CD4-positive, alpha-beta T cell treated with Interleukin-4 for 1 hour (primary cell): ENCODE results near the gene RRP8.

Source experiments
- DNase-seq, 2 donors: peaks; one replicate each; pipeline ENCODE4 v3.0.0-alpha.2; 2020 to 2022

The RRP8 gene

DNA sequence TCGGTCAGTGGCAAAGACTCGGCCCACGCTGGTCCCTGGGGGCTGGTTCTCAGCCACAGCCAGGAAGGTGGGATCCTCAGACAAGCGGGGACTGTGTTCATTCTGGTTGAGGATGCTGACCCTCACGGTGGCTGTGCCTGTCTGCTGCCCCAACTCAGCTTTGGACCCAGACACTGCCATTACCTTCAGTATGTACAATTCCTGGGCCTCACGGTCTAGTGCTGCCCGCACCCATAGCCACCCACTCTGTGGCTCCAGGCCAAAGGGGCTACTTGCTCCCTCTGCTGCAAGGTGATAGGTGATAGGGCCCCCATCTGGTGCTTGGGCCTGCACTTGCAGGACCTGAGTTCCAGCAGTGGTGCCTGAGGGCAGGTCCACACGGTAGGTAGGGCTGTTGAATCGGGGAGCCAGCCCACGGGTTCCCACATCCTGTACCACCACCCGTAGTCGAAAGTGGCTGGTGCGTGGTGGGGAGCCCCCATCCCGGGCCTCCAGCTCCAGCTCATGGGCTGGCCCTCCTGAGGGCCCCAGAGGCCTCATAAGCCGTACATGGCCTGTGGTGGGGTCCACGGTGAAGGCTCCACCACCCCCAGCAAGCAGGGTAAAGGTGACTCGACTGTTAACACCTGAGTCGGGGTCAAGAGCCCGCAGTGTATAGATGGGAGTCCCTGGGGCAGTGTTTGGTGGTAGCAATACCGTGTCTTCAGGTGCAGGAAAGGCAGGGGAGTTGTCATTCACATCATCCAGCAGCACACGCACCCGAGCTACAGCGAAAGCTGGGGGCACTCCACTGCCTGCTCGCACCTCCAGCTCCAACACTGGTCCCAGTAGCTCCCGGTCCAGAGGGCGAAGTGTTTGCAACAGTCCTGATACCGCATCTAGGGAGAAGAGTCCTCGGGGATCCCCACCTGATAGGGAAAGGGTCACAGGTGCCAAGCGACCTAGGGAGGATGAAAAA, 29.0 kb upstream of the RRP8 start:
- no peak for DNase-seq

GRCh38 chr11:6631361-6631890, 28.0 kb upstream of the RRP8 start:
- no peak for DNase-seq

DNA sequence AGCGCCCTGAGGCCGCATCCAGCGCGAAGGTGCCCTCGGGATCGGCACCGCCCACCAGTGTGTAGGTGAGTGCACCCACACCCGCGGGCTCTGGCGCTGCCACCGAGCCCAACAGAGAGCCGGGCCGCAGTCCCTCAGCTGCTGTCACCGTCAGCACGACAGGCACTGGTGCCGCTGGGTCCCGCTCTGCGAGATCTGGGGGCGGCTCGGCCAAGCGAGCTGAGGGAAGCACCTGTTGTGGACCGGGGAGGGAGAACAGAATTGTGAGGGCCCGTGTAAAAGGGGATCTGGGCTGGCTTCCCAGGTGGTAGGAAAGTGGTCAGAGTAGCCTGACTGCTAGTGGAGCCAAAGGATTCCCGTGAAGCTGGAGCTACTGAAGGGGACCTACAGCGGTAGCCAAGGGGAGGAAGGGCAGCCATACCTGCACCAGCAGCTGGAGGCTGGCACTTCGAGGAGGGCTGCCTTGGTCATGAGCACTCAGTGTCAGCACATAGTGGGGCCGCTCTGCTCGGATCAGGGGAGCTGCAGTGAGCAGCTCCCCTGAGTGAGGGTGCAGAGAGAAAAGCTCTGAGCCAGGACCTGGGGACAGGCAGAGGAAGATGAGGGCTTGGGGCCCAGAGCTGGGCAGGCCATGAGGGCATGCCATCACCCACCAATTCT, 27.3 kb upstream of the RRP8 start:
- no peak for DNase-seq

- no peak for DNase-seq
Measured at GRCh38 chr11:6629892-6630631, 26.6 kb upstream of the RRP8 start.

DNA sequence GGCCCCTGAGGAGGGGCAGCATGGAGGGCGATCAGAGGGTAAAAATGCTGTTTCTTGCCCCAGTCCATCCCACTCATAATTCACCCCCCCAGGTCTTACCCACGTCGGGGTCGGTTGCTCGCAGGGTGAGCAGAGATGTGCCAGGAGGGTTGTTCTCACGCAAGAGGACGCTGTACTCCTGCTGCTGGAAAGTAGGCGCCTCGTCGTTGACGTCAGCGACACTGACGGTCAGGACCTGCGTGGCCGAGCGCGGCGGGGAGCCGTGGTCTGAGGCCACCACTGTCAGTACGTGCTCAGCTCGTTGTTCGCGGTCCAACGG, 26.1 kb upstream of the RRP8 start:
- DNase-seq = no peak

DNA sequence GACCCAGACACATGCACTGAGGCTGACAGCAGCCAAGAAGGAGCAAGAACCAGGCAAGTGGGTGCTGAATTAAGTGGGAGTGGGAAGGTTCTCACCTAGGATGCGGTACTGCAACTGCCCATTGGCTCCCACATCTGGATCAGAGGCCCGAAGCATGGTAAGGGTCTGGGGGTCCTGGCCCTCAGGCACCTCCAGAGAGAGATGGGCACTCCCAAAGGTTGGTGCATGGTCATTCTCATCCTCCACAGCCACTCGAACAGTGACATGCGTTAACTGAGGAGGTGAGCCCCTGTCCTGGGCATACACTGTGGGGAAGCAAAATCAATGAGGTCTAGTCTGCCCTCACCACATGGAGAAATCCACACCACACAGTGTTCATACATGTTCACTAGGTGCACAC, 25.1 kb upstream of the RRP8 start:
- DNase-seq = no peak

DNA sequence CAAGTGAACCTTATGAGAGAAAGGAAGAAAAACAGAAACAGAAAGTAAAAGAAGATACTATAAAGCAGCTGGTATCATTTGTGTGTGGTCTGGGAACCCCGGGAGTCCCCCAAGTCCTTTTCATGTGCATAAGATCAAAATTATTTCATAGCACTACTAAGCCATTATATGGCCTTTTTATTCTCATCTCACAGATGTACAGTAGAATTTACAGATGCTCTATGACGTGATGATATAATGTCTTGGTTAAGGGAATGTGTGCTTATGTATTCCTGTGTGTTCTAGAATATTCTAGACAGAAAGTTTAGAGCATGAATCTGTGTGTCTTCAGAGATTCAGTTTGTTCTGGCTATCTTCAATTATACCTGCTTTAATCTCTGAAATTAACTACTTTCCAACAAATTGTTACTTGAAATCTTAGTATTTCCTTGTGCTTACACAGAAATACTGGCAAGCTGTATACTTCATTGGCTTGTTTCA, 24.4 kb upstream of the RRP8 start:
- peak in 1 of 2 donors; percentile 61 for DNase-seq

DNA sequence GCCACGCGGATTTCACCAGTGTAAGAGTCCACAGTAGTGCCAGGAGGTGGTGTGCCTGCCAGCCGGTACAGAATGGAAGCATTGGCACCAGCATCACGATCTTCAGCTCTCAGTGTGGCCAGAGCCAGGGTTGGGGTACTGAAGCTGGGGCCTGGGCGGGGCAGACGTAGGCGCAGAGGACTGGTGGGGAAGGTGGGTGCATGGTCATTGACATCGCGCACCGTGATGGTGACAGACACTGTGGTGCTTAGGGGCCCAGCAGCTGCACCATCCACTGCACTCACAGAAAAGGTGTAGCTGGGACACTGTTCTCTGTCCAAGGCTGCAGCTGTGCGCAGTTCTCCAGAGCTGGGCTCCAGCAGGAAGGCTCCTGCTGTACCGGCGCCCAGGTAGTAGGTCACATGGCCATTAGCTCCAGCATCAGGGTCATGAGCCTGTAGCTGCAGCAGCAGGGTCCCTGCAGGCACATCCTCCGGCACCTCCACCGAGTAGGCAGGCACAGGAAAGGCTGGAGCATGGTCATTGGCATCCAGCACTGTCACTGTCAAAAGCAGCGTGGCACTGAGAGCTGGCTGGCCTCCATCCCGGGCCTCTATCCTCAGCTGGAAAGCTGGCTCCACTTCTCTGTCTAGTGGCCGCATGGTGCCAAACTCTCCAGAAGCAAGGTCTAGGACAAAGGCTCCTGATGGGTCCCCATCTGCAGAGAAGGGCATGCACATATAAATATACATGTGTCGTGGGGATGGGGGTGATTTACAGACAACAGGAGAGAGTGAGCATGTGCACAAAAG, 23.8 kb upstream of the RRP8 start:
- DNase-seq = no peak

- no peak for DNase-seq
Measured at GRCh38 chr11:6625832-6626420, 22.5 kb upstream of the RRP8 start.

- DNase-seq = no peak
Measured at GRCh38 chr11:6625156-6625831, 21.9 kb upstream of the RRP8 start.

- no peak for DNase-seq
Measured at GRCh38 chr11:6623391-6624363, 20.3 kb upstream of the RRP8 start.

DNA sequence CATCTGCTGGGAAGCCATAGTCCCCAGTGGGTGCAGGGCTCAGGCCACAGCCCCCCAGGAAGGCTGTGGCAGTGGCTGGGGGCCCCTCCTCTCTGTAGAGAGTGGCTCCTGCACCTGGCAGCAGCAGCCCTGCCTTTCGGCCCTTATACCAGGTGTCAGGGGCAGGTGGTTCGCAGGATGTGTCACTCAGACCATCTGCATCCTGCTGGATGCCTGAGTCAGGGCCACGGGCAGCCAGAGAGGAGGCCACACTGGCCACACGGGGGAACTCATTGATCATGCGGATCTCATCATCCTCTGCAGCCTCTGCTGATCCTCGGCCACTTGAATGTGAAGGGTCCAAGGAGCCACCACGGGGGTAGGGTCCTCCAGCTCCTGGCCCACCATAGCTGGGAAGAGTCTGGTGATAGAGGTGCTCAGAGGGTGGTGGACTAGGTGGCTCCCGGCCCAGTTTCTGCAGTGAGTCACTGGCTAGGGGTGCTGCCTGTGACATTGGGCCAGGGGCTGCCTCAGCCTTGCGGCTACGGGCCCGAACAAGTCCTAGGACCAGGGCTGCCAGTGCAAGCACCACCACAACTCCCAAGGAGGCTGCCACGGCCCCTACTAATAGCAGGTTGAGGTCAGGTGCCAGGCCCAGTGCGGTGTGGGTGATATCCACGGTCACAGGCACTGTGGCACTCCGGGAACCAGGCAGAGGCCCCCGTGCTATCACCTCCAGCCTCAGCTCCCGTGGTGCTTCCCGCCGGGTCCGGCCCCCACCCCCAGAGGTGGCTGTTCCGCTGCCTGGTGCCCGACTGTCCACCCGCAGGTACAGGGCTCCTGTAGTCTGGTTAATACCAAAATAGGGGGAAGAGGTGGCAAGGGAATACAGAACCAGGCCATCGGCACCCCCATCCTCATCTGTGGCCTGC, 19.1 kb upstream of the RRP8 start:
- no peak for DNase-seq

GRCh38 chr11:6621711-6622211, 18.3 kb upstream of the RRP8 start:
- DNase-seq = no peak

DNA sequence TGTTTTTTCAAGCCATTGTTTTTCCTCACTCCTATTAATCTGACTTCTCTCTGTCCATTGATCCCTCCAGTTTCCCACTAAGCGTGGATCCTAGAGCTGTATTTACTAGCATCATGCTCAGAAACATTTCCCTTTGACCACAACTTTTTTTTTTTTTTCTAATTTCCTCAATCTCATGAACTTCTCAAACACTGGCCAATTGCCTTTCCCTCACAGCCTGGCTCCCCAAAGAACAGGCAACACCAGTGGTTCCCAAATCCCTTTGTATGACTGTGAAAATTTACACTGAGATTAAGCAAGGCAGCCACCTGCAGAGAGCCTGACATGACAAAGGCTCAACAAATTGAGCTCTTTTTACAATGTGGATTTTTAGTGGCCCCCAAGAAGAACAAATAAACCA, 17.2 kb upstream of the RRP8 start:
- no peak for DNase-seq

DNA sequence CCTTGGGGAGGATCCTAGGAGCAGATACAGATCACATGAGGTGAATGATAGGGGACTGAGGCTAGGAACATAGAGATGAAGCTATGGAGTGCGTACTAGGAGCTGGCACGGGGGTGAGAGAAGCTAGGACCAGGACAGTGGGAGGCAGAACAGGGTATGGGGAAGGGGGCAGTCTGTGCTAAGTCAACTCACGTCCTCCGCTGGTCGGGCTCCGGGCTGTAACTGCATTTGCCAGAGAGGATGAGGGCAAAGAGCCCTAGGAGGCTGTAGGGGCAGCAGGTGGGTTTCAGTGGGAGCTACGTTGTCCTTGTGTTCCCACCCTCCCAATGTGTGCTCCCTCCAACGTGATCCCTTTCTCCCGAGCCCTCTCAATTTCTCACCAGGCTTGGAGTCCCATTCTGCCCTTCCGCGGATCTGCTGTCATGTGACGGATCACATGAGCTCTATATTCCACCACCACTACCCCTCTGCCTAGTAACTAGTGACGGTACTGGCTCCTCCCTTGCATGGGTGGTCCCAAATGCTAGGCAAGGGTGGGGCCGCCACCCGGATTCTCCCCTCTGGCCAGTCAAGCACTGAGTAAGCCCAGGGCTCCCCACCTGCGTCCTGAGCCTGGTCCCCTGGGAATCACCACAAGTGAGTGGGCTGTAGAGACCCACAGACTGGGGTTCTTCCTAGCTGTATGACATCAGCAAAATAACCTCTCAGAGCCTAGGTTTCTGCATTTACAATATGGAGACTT, 15.8 kb upstream of the RRP8 start, which contains the start of gene TPP1:
Gene TPP1, minus strand, starts transcription at position 419 of the 742 bp plus-strand sequence. Its CDS starts 22 bp downstream, at position 397.
- peak; percentile 94 for DNase-seq

GRCh38 chr11:6618117-6619003, 14.9 kb upstream of the RRP8 start:
- peak; percentile 79 for DNase-seq

- peak in 1 of 2 donors; percentile 41 for DNase-seq
Measured at GRCh38 chr11:6617315-6617781, 13.9 kb upstream of the RRP8 start.
